ENCODE data around the gene C11orf68.
"Not testable (repeated sequence)": the region's sequence is repeated elsewhere in the genome, so short reads cannot be mapped to it uniquely, and the experiment has no call there.

C11orf68 gene

GRCh38 chr11:65897020-65897471 is 21.8 kb downstream of the C11orf68 start:
- no peaks in the 10 kb centered on the region for H3K9me3 Mint-ChIP-seq
- H3K4me1 Mint-ChIP-seq (ENCODE audit: low read depth), result peaks cover 58% of the 10 kb centered on the region
- H3K27ac Mint-ChIP-seq, result no peak overlapping the region
- intact Hi-C loops (cut with micrococcal nuclease), result no loop called here
- H3K36me3 Mint-ChIP-seq (ENCODE audit: low read depth), result peaks cover 30% of the 10 kb centered on the region
- no peak overlapping the region for H3K4me3 Mint-ChIP-seq
- H3K27me3 Mint-ChIP-seq, result no peaks in the 10 kb centered on the region

GRCh38 chr11:65896034-65896999 is 22.5 kb downstream of the C11orf68 start:
- H3K27ac Mint-ChIP-seq, result peak overlapping the region; percentile 23
- intact Hi-C loops (cut with micrococcal nuclease), result no loop called here
- H3K27me3 Mint-ChIP-seq, result no peaks in the 10 kb centered on the region
- H3K4me3 Mint-ChIP-seq, result no peak overlapping the region
- H3K4me1 Mint-ChIP-seq (ENCODE audit: low read depth), result peaks cover 57% of the 10 kb centered on the region
- no peaks in the 10 kb centered on the region for H3K9me3 Mint-ChIP-seq
- H3K36me3 Mint-ChIP-seq (ENCODE audit: low read depth), result peaks cover 33% of the 10 kb centered on the region

- H3K27me3 Mint-ChIP-seq, result no peaks in the 10 kb centered on the region
- peaks cover 60% of the 10 kb centered on the region for H3K4me1 Mint-ChIP-seq (ENCODE audit: low read depth)
- intact Hi-C loops (cut with micrococcal nuclease), result no loop called here
- H3K4me3 Mint-ChIP-seq, result no peak overlapping the region
- peaks cover 33% of the 10 kb centered on the region for H3K36me3 Mint-ChIP-seq (ENCODE audit: low read depth)
- H3K9me3 Mint-ChIP-seq, result no peaks in the 10 kb centered on the region
- H3K27ac Mint-ChIP-seq, result peak overlapping the region; percentile 33
Observed at GRCh38 chr11:65895482-65895981, 23.3 kb downstream of the C11orf68 start.

- H3K27me3 Mint-ChIP-seq, result no peaks in the 10 kb centered on the region
- H3K4me1 Mint-ChIP-seq (ENCODE audit: low read depth), result peaks cover 68% of the 10 kb centered on the region
- H3K4me3 Mint-ChIP-seq, result peak overlapping the region; percentile 98
- peak overlapping the region; percentile 99 for H3K27ac Mint-ChIP-seq
- H3K36me3 Mint-ChIP-seq (ENCODE audit: low read depth), result peaks cover 27% of the 10 kb centered on the region
- intact Hi-C loops (cut with micrococcal nuclease), result no loop called here
- H3K9me3 Mint-ChIP-seq, result no peaks in the 10 kb centered on the region
Observed at GRCh38 chr11:65894034-65894591, 24.7 kb downstream of the C11orf68 start.

GRCh38 chr11:65892661-65893317 is 26.1 kb downstream of the C11orf68 start:
- Mint-ChIP-seq H3K36me3 (ENCODE audit: low read depth) (peaks cover 39% of the 10 kb centered on the region), H3K27ac (peak overlapping the region; percentile 99), H3K4me3 (peak overlapping the region; percentile 98), H3K9me3 (no peaks in the 10 kb centered on the region), H3K27me3 (no peaks in the 10 kb centered on the region), H3K4me1 (ENCODE audit: low read depth) (peaks cover 75% of the 10 kb centered on the region)
- intact Hi-C loops (cut with micrococcal nuclease), result no loop called here

- H3K36me3 Mint-ChIP-seq (ENCODE audit: low read depth), result peaks cover 45% of the 10 kb centered on the region
- intact Hi-C loops (cut with micrococcal nuclease); H3K9me3 Mint-ChIP-seq; H3K27me3 Mint-ChIP-seq: not testable (repeated sequence)
- H3K4me3 Mint-ChIP-seq, result peak overlapping the region; percentile 98
- H3K4me1 Mint-ChIP-seq (ENCODE audit: low read depth), result peaks cover 81% of the 10 kb centered on the region
- H3K27ac Mint-ChIP-seq, result peak overlapping the region; percentile 99
Observed at GRCh38 chr11:65892137-65892540, 26.7 kb downstream of the C11orf68 start.

- Mint-ChIP-seq H3K36me3 (ENCODE audit: low read depth) (peaks cover 48% of the 10 kb centered on the region), H3K27me3 (no peaks in the 10 kb centered on the region), H3K4me3 (peak overlapping the region; percentile 98), H3K9me3 (no peaks in the 10 kb centered on the region), H3K4me1 (ENCODE audit: low read depth) (peaks cover 84% of the 10 kb centered on the region), H3K27ac (peak overlapping the region; percentile 99)
- intact Hi-C loops (cut with micrococcal nuclease), result no loop called here
Observed at GRCh38 chr11:65891219-65892136, 27.4 kb downstream of the C11orf68 start.

- Mint-ChIP-seq H3K9me3 (no peaks in the 10 kb centered on the region), H3K4me1 (ENCODE audit: low read depth) (peaks cover 79% of the 10 kb centered on the region), H3K4me3 (peak within 1 kb of the TSS; percentile 98), H3K27ac (peak within 1 kb of the TSS; percentile 99), H3K36me3 (ENCODE audit: low read depth) (peaks cover 48% of the 10 kb centered on the region), H3K27me3 (no peaks in the 10 kb centered on the region)
- intact Hi-C loops (cut with micrococcal nuclease), result no loop called here
Observed at GRCh38 chr11:65890324-65891218, 28.3 kb downstream of the C11orf68 start, which contains the start of gene CCDC85B. Gene CCDC85B, plus strand, starts transcription at chr11:65890673. Its CDS starts 111 bp downstream, at chr11:65890784.

- H3K27ac Mint-ChIP-seq, result peak within 1 kb of the TSS; percentile 99
- peaks cover 77% of the 10 kb centered on the region for H3K4me1 Mint-ChIP-seq (ENCODE audit: low read depth)
- H3K9me3 Mint-ChIP-seq, result no peaks in the 10 kb centered on the region
- intact Hi-C loops (cut with micrococcal nuclease), result loop anchor here (1.0 to 2.0 kb wide), 2 partner anchors 75 to 101 kb away; no protein-coding TSS in a partner anchor
- H3K4me3 Mint-ChIP-seq, result peak within 1 kb of the TSS; percentile 98
- H3K36me3 Mint-ChIP-seq (ENCODE audit: low read depth), result peaks cover 68% of the 10 kb centered on the region
- no peaks in the 10 kb centered on the region for H3K27me3 Mint-ChIP-seq
Observed at GRCh38 chr11:65888163-65888814, 30.6 kb downstream of the C11orf68 start, which contains the start of gene FIBP. Gene FIBP, minus strand, starts transcription at chr11:65888471. Its CDS starts 53 bp downstream, at chr11:65888418.

- Mint-ChIP-seq H3K36me3 (ENCODE audit: low read depth) (peaks cover 72% of the 10 kb centered on the region), H3K27ac (peak overlapping the region; percentile 99), H3K4me1 (ENCODE audit: low read depth) (peaks cover 72% of the 10 kb centered on the region)
Observed at GRCh38 chr11:65887723-65888162, 31.1 kb downstream of the C11orf68 start.

GRCh38 chr11:65886826-65887722 is 31.8 kb downstream of the C11orf68 start:
- no peaks in the 10 kb centered on the region for H3K9me3 Mint-ChIP-seq
- intact Hi-C loops (cut with micrococcal nuclease), result no loop called here
- H3K4me3 Mint-ChIP-seq, result peak overlapping the region; percentile 98
- H3K4me1 Mint-ChIP-seq (ENCODE audit: low read depth), result peaks cover 65% of the 10 kb centered on the region
- H3K27me3 Mint-ChIP-seq, result no peaks in the 10 kb centered on the region
- H3K27ac Mint-ChIP-seq, result peak overlapping the region; percentile 99
- peaks cover 72% of the 10 kb centered on the region for H3K36me3 Mint-ChIP-seq (ENCODE audit: low read depth)

More at GRCh38 chr11:65887723-65888162, 31.1 kb downstream of the C11orf68 start:
- H3K9me3 Mint-ChIP-seq, result no peaks in the 10 kb centered on the region
- peak overlapping the region; percentile 98 for H3K4me3 Mint-ChIP-seq
- no peaks in the 10 kb centered on the region for H3K27me3 Mint-ChIP-seq
- intact Hi-C loops (cut with micrococcal nuclease), result loop anchor here (1.0 to 2.0 kb wide), 2 partner anchors 75 to 102 kb away; no protein-coding TSS in a partner anchor

All from dendritic cell treated with granulocyte-macrophage colony-stimulating factor and Interleukin-4, amounts not matched to agents 40 ng/mL and 50 ng/mL, for 4 days (primary cell).